Peyer's patch (tissue), 4 donors: ENCODE measurements around the gene PPP6C.
A peak's percentile ranks its signal among the peaks of the same experiment; 100 is the strongest.

Experiments
- POLR2A ChIP-seq, 2 donors: fragments of 450-650 bp; IDR thresholded peaks; one replicate each; pipeline ENCODE4 v1.5.1; 2017; ENCODE audit warnings: antibody characterized with exemption in 2 of 2, mild to moderate bottlenecking in 2 of 2, moderate library complexity in 2 of 2
- TF ChIP-seq, protein P1 (sequence below), 6 experiments: fragments of 450-650 bp in 4 of 6; fragments of 200-600 bp in 2 of 6; sonication (generic) in 1 of 6; IDR thresholded peaks; one replicate each; pipeline ENCODE4 v1.5.1; 2017 to 2019; ENCODE audit warnings: antibody characterized with exemption in 6 of 6, mild to moderate bottlenecking in 3 of 6, moderate library complexity in 1 of 6

- TF ChIP-seq, protein P1, sequence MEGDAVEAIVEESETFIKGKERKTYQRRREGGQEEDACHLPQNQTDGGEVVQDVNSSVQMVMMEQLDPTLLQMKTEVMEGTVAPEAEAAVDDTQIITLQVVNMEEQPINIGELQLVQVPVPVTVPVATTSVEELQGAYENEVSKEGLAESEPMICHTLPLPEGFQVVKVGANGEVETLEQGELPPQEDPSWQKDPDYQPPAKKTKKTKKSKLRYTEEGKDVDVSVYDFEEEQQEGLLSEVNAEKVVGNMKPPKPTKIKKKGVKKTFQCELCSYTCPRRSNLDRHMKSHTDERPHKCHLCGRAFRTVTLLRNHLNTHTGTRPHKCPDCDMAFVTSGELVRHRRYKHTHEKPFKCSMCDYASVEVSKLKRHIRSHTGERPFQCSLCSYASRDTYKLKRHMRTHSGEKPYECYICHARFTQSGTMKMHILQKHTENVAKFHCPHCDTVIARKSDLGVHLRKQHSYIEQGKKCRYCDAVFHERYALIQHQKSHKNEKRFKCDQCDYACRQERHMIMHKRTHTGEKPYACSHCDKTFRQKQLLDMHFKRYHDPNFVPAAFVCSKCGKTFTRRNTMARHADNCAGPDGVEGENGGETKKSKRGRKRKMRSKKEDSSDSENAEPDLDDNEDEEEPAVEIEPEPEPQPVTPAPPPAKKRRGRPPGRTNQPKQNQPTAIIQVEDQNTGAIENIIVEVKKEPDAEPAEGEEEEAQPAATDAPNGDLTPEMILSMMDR (IDR thresholded peaks at IDR 0.05) = peak; percentile 97 to 100 (median 99)
- peak; percentile 27 to 49 for TF ChIP-seq POLR2A (IDR thresholded peaks at IDR 0.05)
These were observed 46.1 kb downstream of the PPP6C start, which contains the start of gene SCAI for GRCh38 chr9:125143377-125144090.
